ENCODE results near the gene PNMA8B. TPM values are rescaled to one million over a fixed set of nuclear protein-coding genes. Genes with fewer than 3 reads are reported as not detected.

The PNMA8B gene
- total RNA-seq, 1 experiment from 2014 or later: 1.5 TPM

DNA sequence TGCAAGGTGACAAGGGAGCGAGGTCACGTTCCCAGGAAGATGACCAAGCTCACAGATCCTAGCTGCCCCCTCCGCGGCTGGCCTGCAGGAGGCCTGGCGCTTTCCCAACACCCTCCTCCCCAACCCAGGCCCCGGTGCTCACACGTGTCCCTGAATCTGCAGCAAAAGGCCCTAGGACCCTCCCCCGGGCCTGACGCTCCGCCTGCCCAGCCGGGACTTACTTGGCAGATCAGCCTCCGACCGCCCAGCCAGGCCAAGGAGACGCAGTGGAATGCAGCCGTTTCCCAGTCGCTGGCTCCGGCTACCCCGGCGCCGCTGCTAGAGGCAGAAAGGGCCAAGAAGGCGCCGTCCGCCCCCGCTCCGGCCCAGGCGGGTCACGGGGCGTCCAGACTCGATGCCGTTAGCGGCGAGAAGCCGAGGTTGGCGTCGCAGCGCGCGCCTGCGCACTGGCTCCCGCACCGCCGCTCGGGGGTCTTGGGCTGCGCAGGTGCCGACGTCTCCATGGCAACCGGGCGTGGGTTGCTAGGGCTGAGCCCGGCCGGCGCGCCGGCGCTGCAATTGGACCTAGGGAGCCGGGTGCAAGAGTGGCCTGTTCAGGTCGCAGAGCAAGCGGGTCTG, 24.4 kb downstream of the PNMA8B start, which contains the start of gene PNMA8A:
TSS of gene PNMA8A (minus strand) at position 448 of the 618 bp plus-strand sequence. CDS start 528 bp downstream, outside the sequence.
- H3K4me2 ChIP-seq (ENCODE audit: insufficient read depth, insufficient read length, low read length): peak within 1 kb of the TSS; percentile 60
- no peak within 1 kb of the TSS for H2BK20ac ChIP-seq (ENCODE audit: low read depth, low read length, poor library complexity, severe bottlenecking)
- peaks cover 6% of the 10 kb centered on the region for H3K23me2 ChIP-seq (ENCODE audit: insufficient read length, low read depth, low read length, poor library complexity, severe bottlenecking)
- H4K8ac ChIP-seq (replicated peaks; ENCODE audit: insufficient read length, low read depth, low read length): no peak within 1 kb of the TSS
- TF ChIP-seq, protein P1, sequence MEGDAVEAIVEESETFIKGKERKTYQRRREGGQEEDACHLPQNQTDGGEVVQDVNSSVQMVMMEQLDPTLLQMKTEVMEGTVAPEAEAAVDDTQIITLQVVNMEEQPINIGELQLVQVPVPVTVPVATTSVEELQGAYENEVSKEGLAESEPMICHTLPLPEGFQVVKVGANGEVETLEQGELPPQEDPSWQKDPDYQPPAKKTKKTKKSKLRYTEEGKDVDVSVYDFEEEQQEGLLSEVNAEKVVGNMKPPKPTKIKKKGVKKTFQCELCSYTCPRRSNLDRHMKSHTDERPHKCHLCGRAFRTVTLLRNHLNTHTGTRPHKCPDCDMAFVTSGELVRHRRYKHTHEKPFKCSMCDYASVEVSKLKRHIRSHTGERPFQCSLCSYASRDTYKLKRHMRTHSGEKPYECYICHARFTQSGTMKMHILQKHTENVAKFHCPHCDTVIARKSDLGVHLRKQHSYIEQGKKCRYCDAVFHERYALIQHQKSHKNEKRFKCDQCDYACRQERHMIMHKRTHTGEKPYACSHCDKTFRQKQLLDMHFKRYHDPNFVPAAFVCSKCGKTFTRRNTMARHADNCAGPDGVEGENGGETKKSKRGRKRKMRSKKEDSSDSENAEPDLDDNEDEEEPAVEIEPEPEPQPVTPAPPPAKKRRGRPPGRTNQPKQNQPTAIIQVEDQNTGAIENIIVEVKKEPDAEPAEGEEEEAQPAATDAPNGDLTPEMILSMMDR (conservative IDR thresholded peaks at IDR 0.05): no peak; the same call in 2 of the 3 replicates
- no peak within 1 kb of the TSS for H3K23ac ChIP-seq (ENCODE audit: insufficient read length, low read depth, low read length)
- no peak within 1 kb of the TSS for H2AFZ ChIP-seq (ENCODE audit: low read length)
- H3K4ac ChIP-seq (ENCODE audit: low read depth, low read length): no peak within 1 kb of the TSS
- H2BK120ac ChIP-seq (ENCODE audit: low read depth, low read length, poor library complexity, severe bottlenecking): no peak within 1 kb of the TSS
- H3K56ac ChIP-seq (ENCODE audit: insufficient read length, low read depth, low read length): no peak within 1 kb of the TSS
- no peak within 1 kb of the TSS for H2AK5ac ChIP-seq (ENCODE audit: insufficient read length, low read length)
- Mint-ChIP-seq H3K4me1 (peaks cover 3 to 13% of the 10 kb centered on the region in 2 experiments; a peak in 3 of 4 replicates), H3K9me3 (no peaks in the 10 kb centered on the region), H3K27me3 (ENCODE audit: low read depth) (peaks cover 12% of the 10 kb centered on the region), H3K36me3 (ENCODE audit: insufficient read depth in 1 of 3, low read depth in 3 of 3) (peaks cover 26 to 42% (median 38%) of the 10 kb centered on the region in 3 experiments), H3K4me3 (peak within 1 kb of the TSS; percentile 72 to 80), H3K27ac (no peak within 1 kb of the TSS)
- peak; percentile 95 for DNase-seq
- no peak within 1 kb of the TSS for H3T11ph ChIP-seq (ENCODE audit: low read length)
- H3K79me2 ChIP-seq (ENCODE audit: insufficient read depth, low read length): no peaks in the 10 kb centered on the region
- no peak within 1 kb of the TSS for H2BK5ac ChIP-seq (ENCODE audit: insufficient read length, low read length)
- H3K27ac ChIP-seq (ENCODE audit: insufficient read length, low read depth, low read length): no peak within 1 kb of the TSS
- H4K5ac ChIP-seq (ENCODE audit: insufficient read length, low read depth, low read length): no peak within 1 kb of the TSS
- H4K91ac ChIP-seq (ENCODE audit: insufficient read length, low read depth, low read length): no peak within 1 kb of the TSS
- H3K4me1 ChIP-seq (ENCODE audit: insufficient read depth, low read length): no peaks in the 10 kb centered on the region
- no CpG with 5 or more reads among the region's 57 CpGs for WGBS (ENCODE audit: extremely low coverage, insufficient read length, low lambda C conversion rate)
- peak within 1 kb of the TSS; percentile 39 for H3K9ac ChIP-seq (ENCODE audit: extremely low read depth, insufficient read length, low read length)
- peak within 1 kb of the TSS; percentile 76; the same call in 1 of the 2 replicates for H3K14ac ChIP-seq (ENCODE audit: insufficient read depth, low read length)
- H3K9me3 ChIP-seq (ENCODE audit: control insufficient read depth, low read depth, low read length): no peaks in the 10 kb centered on the region
- no peak within 1 kb of the TSS for H2BK15ac ChIP-seq (ENCODE audit: low read depth, low read length)
- H3K18ac ChIP-seq (ENCODE audit: insufficient read length, low read depth, low read length): peak within 1 kb of the TSS; percentile 52
- no peaks in the 10 kb centered on the region for H3K27me3 ChIP-seq (ENCODE audit: insufficient read depth, low read length)
- no peak within 1 kb of the TSS for H2BK12ac ChIP-seq (ENCODE audit: insufficient read length, low read depth, low read length)
- no peaks in the 10 kb centered on the region for H4K20me1 ChIP-seq (ENCODE audit: control insufficient read depth, insufficient read depth, insufficient read length)
- H3K79me1 ChIP-seq (ENCODE audit: insufficient read depth, low read depth, low read length, poor library complexity, severe bottlenecking): peaks cover 5% of the 10 kb centered on the region
